ENCODE results near the gene ASRGL1. TPM values are rescaled to one million over a fixed set of nuclear protein-coding genes. Genes with fewer than 3 reads are reported as not detected.
A peak's percentile ranks its signal among the peaks of the same experiment; 100 is the strongest.

The ASRGL1 gene
- total RNA-seq, 1 experiment from 2014 or later: 31.1 TPM

DNA sequence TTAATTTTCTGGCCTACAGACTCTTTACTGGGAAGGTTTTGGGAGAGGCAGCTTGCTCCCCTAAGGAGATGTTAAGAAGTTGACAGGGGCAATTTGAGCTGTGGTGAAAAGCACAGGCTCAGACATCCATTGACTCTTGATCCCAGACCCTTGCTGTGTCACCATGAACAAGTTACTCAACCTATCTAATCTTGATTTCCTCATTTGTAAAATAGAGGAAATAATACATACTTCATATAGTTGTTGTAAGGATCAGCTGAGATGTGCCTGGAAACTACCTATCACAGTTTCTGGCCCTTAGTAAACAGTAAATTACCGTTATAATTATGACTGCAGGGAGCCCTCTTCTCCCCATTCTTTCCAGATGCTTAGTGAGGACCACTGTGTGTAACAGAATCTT, 21.8 kb upstream of the ASRGL1 start:
- no peak overlapping the region for H2BK12ac ChIP-seq (ENCODE audit: insufficient read length, low read depth, low read length)
- peaks cover 2% of the 10 kb centered on the region in 2 experiments; a peak in 1 of 4 replicates for H3K4me1 Mint-ChIP-seq
- no peak overlapping the region for H2BK20ac ChIP-seq (ENCODE audit: low read depth, low read length, poor library complexity, severe bottlenecking)
- no peak overlapping the region for H2BK15ac ChIP-seq (ENCODE audit: low read depth, low read length)
- no CpG with 5 or more reads among the region's 1 CpG for WGBS (ENCODE audit: extremely low coverage, insufficient read length, low lambda C conversion rate)
- H3K79me2 ChIP-seq (ENCODE audit: insufficient read depth, low read length): no peaks in the 10 kb centered on the region
- no peak overlapping the region for H3K14ac ChIP-seq (ENCODE audit: insufficient read depth, low read length)
- no peak overlapping the region for H2BK120ac ChIP-seq (ENCODE audit: low read depth, low read length, poor library complexity, severe bottlenecking)
- H4K91ac ChIP-seq (ENCODE audit: insufficient read length, low read depth, low read length): no peak overlapping the region
- no peaks in the 10 kb centered on the region for H3K9me3 Mint-ChIP-seq
- H3K27me3 Mint-ChIP-seq (ENCODE audit: low read depth): peaks cover 10% of the 10 kb centered on the region
- H3K36me3 Mint-ChIP-seq (ENCODE audit: insufficient read depth in 1 of 3, low read depth in 3 of 3): no peaks in the 10 kb centered on the region
- H2BK5ac ChIP-seq (ENCODE audit: insufficient read length, low read length): no peak overlapping the region
- DNase-seq: peak; percentile 4
- no peak overlapping the region for H2AFZ ChIP-seq (ENCODE audit: low read length)
- H3K9ac ChIP-seq (ENCODE audit: extremely low read depth, insufficient read length, low read length): no peak overlapping the region
- no peak overlapping the region for H4K5ac ChIP-seq (ENCODE audit: insufficient read length, low read depth, low read length)
- no peaks in the 10 kb centered on the region for H3K27me3 ChIP-seq (ENCODE audit: insufficient read depth, low read length)
- no peak overlapping the region for H3K4me2 ChIP-seq (ENCODE audit: insufficient read depth, insufficient read length, low read length)
- no peak overlapping the region for H3K4ac ChIP-seq (ENCODE audit: low read depth, low read length)
- no peaks in the 10 kb centered on the region for H3K79me1 ChIP-seq (ENCODE audit: insufficient read depth, low read depth, low read length, poor library complexity, severe bottlenecking)
- no peak for TF ChIP-seq CTCF (conservative IDR thresholded peaks at IDR 0.05)
- H3K4me1 ChIP-seq (ENCODE audit: insufficient read depth, low read length): no peaks in the 10 kb centered on the region
- no peak overlapping the region for H3K27ac ChIP-seq (ENCODE audit: insufficient read length, low read depth, low read length)
- H3K23ac ChIP-seq (ENCODE audit: insufficient read length, low read depth, low read length): no peak overlapping the region
- H3K4me3 Mint-ChIP-seq: no peak overlapping the region
- no peak overlapping the region for H2AK5ac ChIP-seq (ENCODE audit: insufficient read length, low read length)
- no peak overlapping the region for H3K27ac Mint-ChIP-seq
- H4K8ac ChIP-seq (replicated peaks; ENCODE audit: insufficient read length, low read depth, low read length): no peak overlapping the region
- H3K9me3 ChIP-seq (ENCODE audit: control insufficient read depth, low read depth, low read length): no peaks in the 10 kb centered on the region
- H3K56ac ChIP-seq (ENCODE audit: insufficient read length, low read depth, low read length): no peak overlapping the region
- H4K20me1 ChIP-seq (ENCODE audit: control insufficient read depth, insufficient read depth, insufficient read length): no peaks in the 10 kb centered on the region
- no peaks in the 10 kb centered on the region for H3K23me2 ChIP-seq (ENCODE audit: insufficient read length, low read depth, low read length, poor library complexity, severe bottlenecking)
- no peak overlapping the region for H3K18ac ChIP-seq (ENCODE audit: insufficient read length, low read depth, low read length)
- no peak overlapping the region for H3T11ph ChIP-seq (ENCODE audit: low read length)
